Measurements from ENCODE around the gene PGAP2.

Gene PGAP2

DNA sequence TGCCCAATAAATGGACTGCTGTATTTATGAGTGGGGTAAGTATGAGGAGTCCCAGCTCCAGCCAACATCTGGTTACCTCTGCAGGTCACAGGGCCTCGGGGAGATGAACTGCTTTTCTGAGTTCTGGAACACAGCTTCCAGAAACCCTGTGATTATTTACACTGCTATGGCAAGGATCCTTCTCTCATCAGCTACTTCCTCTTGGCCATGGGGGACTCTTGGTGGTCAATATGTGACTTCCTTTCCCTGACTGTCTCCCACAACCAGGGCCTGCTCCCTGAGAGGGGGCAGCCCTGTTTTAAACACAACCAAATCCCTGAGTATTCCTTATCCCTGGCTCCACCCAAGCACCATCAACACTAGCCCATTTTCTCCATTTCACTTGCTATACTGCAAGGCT, 22.4 kb downstream of the PGAP2 start:
- ChIA-PET POLR2A (interaction anchor here (0.6 kb wide), 1 partner anchor 43 kb away, joined by 3 read pairs; no protein-coding TSS in a partner anchor), CTCF (interaction anchor here (1.1 to 2.2 kb wide), 2 partner anchors 18 to 24 kb away, joined by 6 read pairs; no protein-coding TSS in a partner anchor)
- no peaks in the 10 kb centered on the region for H3K9me3 ChIP-seq (ENCODE audit: control insufficient read depth, insufficient read depth, low read depth, low read length)
- no peak overlapping the region for H3K4me3 ChIP-seq (ENCODE audit: low read depth, low read length)
- H3K4me1 ChIP-seq (ENCODE audit: control insufficient read depth, insufficient read depth, low read length): no peaks in the 10 kb centered on the region
- H3K36me3 ChIP-seq (ENCODE audit: control insufficient read depth in 2 of 2, insufficient read depth in 1 of 2, low read length in 2 of 2): peaks cover 0 to 77% of the 10 kb centered on the region in 2 experiments; a peak in 2 of 3 replicates
- H3K27ac ChIP-seq (ENCODE audit: extremely low read depth, low read depth, low read length): no peak overlapping the region
- TF ChIP-seq ZNF311 (tag by site-specific recombination; IDR thresholded peaks at IDR 0.05; ENCODE audit: borderline replicate concordance): no peak
- TF ChIP-seq ZBTB20 (tag by site-specific recombination; IDR thresholded peaks at IDR 0.05): peak; percentile 29; the same call in 1 of the 2 replicates

DNA sequence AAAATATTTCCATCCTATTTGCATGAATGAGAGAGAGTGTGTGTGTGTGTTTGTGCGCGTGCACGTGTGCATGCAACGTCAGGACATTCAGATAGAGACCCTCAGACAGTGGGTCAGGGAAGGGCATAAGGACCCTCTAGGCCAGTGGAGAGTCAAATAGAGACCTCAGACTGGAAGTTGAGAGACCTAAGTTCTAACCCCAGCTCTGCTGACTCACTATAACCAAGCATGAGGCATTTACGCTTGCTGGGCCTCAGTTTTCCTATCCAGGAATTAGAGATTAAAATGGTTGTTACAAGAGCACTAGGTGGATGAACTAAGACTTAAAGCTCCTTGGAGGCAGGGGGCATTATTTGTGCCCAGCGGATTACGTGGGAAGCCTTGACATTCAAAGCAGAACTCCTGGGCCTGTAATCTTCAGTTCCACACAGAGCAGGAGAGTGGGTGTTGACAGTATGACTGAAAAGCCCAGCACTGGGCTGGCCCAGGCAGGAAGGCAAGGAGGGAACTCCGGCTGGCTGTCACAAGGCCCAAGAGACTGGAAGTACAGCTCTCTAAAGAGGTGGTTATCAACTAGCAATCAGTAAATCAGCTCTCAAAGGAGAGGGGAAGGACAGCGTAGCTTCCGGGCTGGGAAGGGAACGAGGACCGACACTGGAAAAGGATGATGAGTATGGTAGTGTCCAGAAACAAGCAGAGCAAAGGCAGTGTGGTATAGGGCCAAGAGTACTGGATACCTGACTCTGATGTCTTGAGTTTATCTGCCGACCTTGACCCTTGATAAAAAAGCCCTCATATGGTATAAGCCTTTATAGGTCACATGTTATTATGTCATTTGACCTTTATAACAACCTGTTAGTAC, 23.2 kb downstream of the PGAP2 start:
- Histone ChIP-seq H3K4me3 (ENCODE audit: low read depth, low read length) (no peak overlapping the region), H3K27ac (ENCODE audit: extremely low read depth, low read depth, low read length) (no peak overlapping the region), H3K9me3 (ENCODE audit: control insufficient read depth, insufficient read depth, low read depth, low read length) (no peaks in the 10 kb centered on the region), H3K36me3 (ENCODE audit: control insufficient read depth in 2 of 2, insufficient read depth in 1 of 2, low read length in 2 of 2) (peaks cover 0 to 68% of the 10 kb centered on the region in 2 experiments; a peak in 2 of 3 replicates), H3K4me1 (ENCODE audit: control insufficient read depth, insufficient read depth, low read length) (no peaks in the 10 kb centered on the region)
- CTCF ChIA-PET: interaction anchor here (0.6 to 2.2 kb wide), 7 partner anchors 9 to 241 kb away, joined by 3 to 6 read pairs (median 3); partner anchors contain the start of genes PGAP2 and RHOG
- POLR2A ChIA-PET: interaction anchor here (0.8 kb wide), 1 partner anchor 12 kb away, joined by 3 read pairs; no protein-coding TSS in a partner anchor
- TF ChIP-seq ZNF473 (tag by site-specific recombination; IDR thresholded peaks at IDR 0.05) (no peak), WT1 (tag by site-specific recombination; IDR thresholded peaks at IDR 0.05) (no peak), ZNF426 (tag by site-specific recombination; IDR thresholded peaks at IDR 0.05) (no peak)
- TF ChIP-seq, protein P1, sequence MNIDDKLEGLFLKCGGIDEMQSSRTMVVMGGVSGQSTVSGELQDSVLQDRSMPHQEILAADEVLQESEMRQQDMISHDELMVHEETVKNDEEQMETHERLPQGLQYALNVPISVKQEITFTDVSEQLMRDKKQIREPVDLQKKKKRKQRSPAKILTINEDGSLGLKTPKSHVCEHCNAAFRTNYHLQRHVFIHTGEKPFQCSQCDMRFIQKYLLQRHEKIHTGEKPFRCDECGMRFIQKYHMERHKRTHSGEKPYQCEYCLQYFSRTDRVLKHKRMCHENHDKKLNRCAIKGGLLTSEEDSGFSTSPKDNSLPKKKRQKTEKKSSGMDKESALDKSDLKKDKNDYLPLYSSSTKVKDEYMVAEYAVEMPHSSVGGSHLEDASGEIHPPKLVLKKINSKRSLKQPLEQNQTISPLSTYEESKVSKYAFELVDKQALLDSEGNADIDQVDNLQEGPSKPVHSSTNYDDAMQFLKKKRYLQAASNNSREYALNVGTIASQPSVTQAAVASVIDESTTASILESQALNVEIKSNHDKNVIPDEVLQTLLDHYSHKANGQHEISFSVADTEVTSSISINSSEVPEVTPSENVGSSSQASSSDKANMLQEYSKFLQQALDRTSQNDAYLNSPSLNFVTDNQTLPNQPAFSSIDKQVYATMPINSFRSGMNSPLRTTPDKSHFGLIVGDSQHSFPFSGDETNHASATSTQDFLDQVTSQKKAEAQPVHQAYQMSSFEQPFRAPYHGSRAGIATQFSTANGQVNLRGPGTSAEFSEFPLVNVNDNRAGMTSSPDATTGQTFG (tag by site-specific recombination; IDR thresholded peaks at IDR 0.05; ENCODE audit: borderline replicate concordance): no peak

DNA sequence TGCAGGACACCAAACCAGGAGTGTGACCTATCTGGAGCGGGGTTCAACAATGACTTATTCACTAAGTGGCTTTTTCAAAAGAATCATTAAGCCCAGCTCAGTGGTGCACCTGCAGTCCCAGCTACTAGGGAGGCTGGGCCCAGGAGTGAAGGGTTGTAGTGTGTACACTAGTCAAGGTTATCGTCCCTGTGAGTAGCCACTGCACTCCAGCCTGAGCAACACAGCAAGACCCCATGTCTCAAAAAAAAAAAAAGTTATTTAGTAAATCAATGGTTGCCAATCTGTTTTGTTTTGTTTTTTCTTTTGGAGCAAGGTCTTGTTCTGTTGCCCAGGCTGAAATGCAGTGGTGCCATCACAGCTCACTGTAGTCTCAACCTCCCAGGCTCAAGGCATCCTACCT, 24.5 kb downstream of the PGAP2 start:
- POLR2A ChIA-PET: interaction anchor here (0.6 kb wide), 1 partner anchor 22 kb away, joined by 3 read pairs; the partner anchor contains the start of gene STIM1
- H3K27ac ChIP-seq (ENCODE audit: extremely low read depth, low read depth, low read length): no peak overlapping the region
- CTCF ChIA-PET: interaction anchor here (0.6 to 2.2 kb wide), 9 partner anchors 8 to 240 kb away, joined by 3 to 8 read pairs (median 5); partner anchors contain the start of genes PGAP2, RHOG and STIM1
- H3K36me3 ChIP-seq (ENCODE audit: control insufficient read depth in 2 of 2, insufficient read depth in 1 of 2, low read length in 2 of 2): peaks cover 0 to 62% of the 10 kb centered on the region in 2 experiments; a peak in 2 of 3 replicates
- no peaks in the 10 kb centered on the region for H3K4me1 ChIP-seq (ENCODE audit: control insufficient read depth, insufficient read depth, low read length)
- no peak overlapping the region for H3K4me3 ChIP-seq (ENCODE audit: low read depth, low read length)
- no peaks in the 10 kb centered on the region for H3K9me3 ChIP-seq (ENCODE audit: control insufficient read depth, insufficient read depth, low read depth, low read length)
- TF ChIP-seq, protein P2, sequence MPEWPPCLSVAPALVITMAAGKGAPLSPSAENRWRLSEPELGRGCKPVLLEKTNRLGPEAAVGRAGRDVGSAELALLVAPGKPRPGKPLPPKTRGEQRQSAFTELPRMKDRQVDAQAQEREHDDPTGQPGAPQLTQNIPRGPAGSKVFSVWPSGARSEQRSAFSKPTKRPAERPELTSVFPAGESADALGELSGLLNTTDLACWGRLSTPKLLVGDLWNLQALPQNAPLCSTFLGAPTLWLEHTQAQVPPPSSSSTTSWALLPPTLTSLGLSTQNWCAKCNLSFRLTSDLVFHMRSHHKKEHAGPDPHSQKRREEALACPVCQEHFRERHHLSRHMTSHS (tag by site-specific recombination; IDR thresholded peaks at IDR 0.05): no peak
- TF ChIP-seq ZNF48 (tag by site-specific recombination; IDR thresholded peaks at IDR 0.05): no peak
- TF ChIP-seq SETDB1 (IDR thresholded peaks at IDR 0.05; ENCODE audit: insufficient read length, low read length): no peak
- no peak for TF ChIP-seq ZNF248 (tag by site-specific recombination; IDR thresholded peaks at IDR 0.05)
- TF ChIP-seq, protein P3, sequence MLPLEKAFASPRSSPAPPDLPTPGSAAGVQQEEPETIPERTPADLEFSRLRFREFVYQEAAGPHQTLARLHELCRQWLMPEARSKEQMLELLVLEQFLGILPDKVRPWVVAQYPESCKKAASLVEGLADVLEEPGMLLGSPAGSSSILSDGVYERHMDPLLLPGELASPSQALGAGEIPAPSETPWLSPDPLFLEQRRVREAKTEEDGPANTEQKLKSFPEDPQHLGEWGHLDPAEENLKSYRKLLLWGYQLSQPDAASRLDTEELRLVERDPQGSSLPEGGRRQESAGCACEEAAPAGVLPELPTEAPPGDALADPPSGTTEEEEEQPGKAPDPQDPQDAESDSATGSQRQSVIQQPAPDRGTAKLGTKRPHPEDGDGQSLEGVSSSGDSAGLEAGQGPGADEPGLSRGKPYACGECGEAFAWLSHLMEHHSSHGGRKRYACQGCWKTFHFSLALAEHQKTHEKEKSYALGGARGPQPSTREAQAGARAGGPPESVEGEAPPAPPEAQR (tag by site-specific recombination; IDR thresholded peaks at IDR 0.05): no peak
- no peak for TF ChIP-seq ZNF548 (tag by site-specific recombination; IDR thresholded peaks at IDR 0.05)
- no peak for TF ChIP-seq SP7 (tag by site-specific recombination; IDR thresholded peaks at IDR 0.05)
- TF ChIP-seq, protein P4, sequence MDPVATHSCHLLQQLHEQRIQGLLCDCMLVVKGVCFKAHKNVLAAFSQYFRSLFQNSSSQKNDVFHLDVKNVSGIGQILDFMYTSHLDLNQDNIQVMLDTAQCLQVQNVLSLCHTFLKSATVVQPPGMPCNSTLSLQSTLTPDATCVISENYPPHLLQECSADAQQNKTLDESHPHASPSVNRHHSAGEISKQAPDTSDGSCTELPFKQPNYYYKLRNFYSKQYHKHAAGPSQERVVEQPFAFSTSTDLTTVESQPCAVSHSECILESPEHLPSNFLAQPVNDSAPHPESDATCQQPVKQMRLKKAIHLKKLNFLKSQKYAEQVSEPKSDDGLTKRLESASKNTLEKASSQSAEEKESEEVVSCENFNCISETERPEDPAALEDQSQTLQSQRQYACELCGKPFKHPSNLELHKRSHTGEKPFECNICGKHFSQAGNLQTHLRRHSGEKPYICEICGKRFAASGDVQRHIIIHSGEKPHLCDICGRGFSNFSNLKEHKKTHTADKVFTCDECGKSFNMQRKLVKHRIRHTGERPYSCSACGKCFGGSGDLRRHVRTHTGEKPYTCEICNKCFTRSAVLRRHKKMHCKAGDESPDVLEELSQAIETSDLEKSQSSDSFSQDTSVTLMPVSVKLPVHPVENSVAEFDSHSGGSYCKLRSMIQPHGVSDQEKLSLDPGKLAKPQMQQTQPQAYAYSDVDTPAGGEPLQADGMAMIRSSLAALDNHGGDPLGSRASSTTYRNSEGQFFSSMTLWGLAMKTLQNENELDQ (tag by site-specific recombination; IDR thresholded peaks at IDR 0.05; ENCODE audit: low read depth): no peak
- no peak for TF ChIP-seq ZNF776 (tag by site-specific recombination; IDR thresholded peaks at IDR 0.05; ENCODE audit: borderline replicate concordance)
- no peak for TF ChIP-seq ZNF610 (tag by site-specific recombination; IDR thresholded peaks at IDR 0.05; ENCODE audit: borderline replicate concordance)
- TF ChIP-seq ZNF623 (tag by site-specific recombination; IDR thresholded peaks at IDR 0.05): no peak
- TF ChIP-seq ZNF335 (tag by site-specific recombination; conservative IDR thresholded peaks at IDR 0.05): no peak
- TF ChIP-seq ZNF621 (tag by site-specific recombination; IDR thresholded peaks at IDR 0.05): no peak
- TF ChIP-seq ZSCAN16 (tag by site-specific recombination; IDR thresholded peaks at IDR 0.05): no peak
- no peak for TF ChIP-seq EGR2 (tag by site-specific recombination; IDR thresholded peaks at IDR 0.05; ENCODE audit: low read depth)
- TF ChIP-seq ZNF140 (tag by site-specific recombination; IDR thresholded peaks at IDR 0.05): no peak
- no peak for TF ChIP-seq ZXDB (tag by site-specific recombination; IDR thresholded peaks at IDR 0.05)
